Nephron progenitor cell (in vitro differentiated cells): ENCODE results near the gene HK2.

Experiments used
- DNase-seq: peaks from one replicate; pipeline ENCODE4 v3.0.0; 2021
- H3K27ac Mint-ChIP-seq: 2 replicates; pipeline ENCODE4 v1.8.0; 2021; ENCODE audit warnings: mild to moderate bottlenecking, moderate library complexity, mixed read lengths
- H3K27me3 Mint-ChIP-seq: 2 replicates; pipeline ENCODE4 v1.8.0; 2021; ENCODE audit warnings: mild to moderate bottlenecking, low read depth, mixed read lengths; ENCODE audit not compliant: poor library complexity
- H3K36me3 Mint-ChIP-seq: 2 replicates; pipeline ENCODE4 v1.8.0; 2021; ENCODE audit warnings: low read depth, mixed read lengths
- H3K4me1 Mint-ChIP-seq: 2 replicates; pipeline ENCODE4 v1.8.0; 2021; ENCODE audit warnings: mixed read lengths
- H3K4me3 Mint-ChIP-seq: 2 replicates; pipeline ENCODE4 v1.8.0; 2021; ENCODE audit warnings: mild to moderate bottlenecking, moderate library complexity, mixed read lengths
- H3K9me3 Mint-ChIP-seq: 2 replicates; pipeline ENCODE4 v1.8.0; 2021; ENCODE audit warnings: mild to moderate bottlenecking, moderate library complexity, mixed read lengths
- TF ChIP-seq, protein P1 (sequence below): fragments of 200-600 bp; sonication (generic); IDR thresholded peaks from 2 replicates; pipeline ENCODE4 v1.5.0; 2021; ENCODE audit warnings: antibody characterized with exemption

Gene HK2

DNA sequence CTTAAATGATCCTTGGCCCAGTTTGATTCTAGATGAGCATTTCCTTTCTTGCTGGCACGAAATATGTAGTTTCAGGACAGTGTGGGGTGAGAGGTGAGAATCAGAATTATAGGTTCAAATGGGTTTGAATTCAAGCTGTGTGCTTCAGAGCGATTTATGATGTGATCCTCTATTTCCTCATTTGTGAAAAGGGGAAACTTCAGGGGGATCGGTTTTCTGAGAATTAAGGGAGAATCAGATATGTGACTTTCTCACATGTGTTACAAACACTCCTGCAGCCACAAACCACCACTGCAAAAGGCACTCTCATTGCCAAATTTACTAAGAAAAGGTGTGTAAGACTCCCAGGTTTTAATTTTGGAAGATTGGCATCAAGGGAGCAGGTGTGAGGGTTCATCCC is 24.4 kb downstream of the HK2 start:
- no peak for DNase-seq
- TF ChIP-seq, protein P1, sequence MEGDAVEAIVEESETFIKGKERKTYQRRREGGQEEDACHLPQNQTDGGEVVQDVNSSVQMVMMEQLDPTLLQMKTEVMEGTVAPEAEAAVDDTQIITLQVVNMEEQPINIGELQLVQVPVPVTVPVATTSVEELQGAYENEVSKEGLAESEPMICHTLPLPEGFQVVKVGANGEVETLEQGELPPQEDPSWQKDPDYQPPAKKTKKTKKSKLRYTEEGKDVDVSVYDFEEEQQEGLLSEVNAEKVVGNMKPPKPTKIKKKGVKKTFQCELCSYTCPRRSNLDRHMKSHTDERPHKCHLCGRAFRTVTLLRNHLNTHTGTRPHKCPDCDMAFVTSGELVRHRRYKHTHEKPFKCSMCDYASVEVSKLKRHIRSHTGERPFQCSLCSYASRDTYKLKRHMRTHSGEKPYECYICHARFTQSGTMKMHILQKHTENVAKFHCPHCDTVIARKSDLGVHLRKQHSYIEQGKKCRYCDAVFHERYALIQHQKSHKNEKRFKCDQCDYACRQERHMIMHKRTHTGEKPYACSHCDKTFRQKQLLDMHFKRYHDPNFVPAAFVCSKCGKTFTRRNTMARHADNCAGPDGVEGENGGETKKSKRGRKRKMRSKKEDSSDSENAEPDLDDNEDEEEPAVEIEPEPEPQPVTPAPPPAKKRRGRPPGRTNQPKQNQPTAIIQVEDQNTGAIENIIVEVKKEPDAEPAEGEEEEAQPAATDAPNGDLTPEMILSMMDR = no peak
- Mint-ChIP-seq H3K4me1 (peaks cover 17% of the 10 kb centered on the region), H3K9me3 (no peaks in the 10 kb centered on the region), H3K27ac (peak overlapping the region; percentile 13), H3K4me3 (no peak overlapping the region), H3K36me3 (peaks cover 54% of the 10 kb centered on the region), H3K27me3 (no peaks in the 10 kb centered on the region)

DNA sequence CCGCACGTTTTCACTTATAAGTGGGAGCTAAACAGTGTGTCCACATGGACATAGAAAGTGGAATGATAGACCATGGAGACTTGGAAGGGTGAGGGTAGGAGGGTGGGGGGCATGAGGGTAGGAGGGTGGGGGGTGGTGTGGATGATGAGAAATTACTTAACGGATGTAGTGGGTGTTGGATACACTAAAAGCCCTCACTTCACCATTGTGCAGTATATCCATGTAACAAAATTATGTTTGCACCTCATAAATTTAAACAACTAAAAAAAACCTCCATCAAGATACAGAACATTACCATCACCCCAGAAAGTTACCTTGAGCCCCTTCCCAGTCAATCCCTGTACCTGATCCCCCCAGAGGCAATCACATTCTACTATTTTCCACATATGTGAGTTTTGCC is 26.2 kb downstream of the HK2 start:
- no peak for DNase-seq
- no peaks in the 10 kb centered on the region for H3K27me3 Mint-ChIP-seq
- no peak overlapping the region for H3K27ac Mint-ChIP-seq
- peaks cover 43% of the 10 kb centered on the region for H3K36me3 Mint-ChIP-seq
- peaks cover 17% of the 10 kb centered on the region for H3K4me1 Mint-ChIP-seq
- H3K9me3 Mint-ChIP-seq = no peaks in the 10 kb centered on the region
- TF ChIP-seq, protein P1 = no peak
- no peak overlapping the region for H3K4me3 Mint-ChIP-seq

DNA sequence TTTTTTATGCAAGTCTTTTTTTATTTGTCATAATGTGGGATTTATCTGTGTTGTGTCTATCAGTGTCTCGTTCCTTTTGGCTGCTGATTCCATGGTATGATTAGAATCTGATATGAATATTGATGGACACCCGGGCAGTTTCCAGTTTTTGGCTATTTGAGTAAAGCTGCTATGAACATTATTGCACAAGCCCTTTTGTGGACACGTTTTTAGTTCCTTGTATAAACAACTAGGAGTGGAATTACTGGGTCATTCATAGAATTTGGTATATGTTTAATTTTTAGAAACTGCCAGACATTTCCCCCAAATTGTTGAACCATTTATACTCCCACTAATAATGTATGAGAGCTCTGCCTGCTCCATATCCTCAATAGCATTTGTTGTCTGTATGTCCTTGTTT is 26.6 kb downstream of the HK2 start:
- DNase-seq = no peak
- Mint-ChIP-seq H3K27me3 (no peaks in the 10 kb centered on the region), H3K36me3 (peaks cover 40% of the 10 kb centered on the region), H3K9me3 (no peaks in the 10 kb centered on the region), H3K27ac (no peak overlapping the region), H3K4me1 (peaks cover 17% of the 10 kb centered on the region), H3K4me3 (no peak overlapping the region)
- TF ChIP-seq, protein P1 = no peak

DNA sequence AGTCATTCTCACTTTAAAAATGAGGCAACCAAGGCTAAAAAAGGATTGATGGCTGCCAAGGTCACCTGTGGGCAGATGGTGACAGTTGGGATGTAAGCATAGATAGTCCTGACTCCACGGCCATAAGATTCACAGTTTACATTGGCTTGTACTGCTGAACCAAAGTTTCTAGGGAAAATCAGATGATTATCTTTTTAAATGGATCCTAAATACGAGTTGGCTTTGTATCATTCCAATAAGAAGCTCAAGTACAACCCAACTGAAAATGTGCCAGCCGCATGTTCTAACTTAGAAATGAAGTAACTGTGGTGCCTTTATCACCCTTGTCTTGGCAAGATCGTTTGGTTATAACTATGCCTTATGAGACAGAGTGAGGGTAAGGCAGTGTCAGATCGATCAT is 27.6 kb downstream of the HK2 start:
- H3K9me3 Mint-ChIP-seq = no peaks in the 10 kb centered on the region
- peaks cover 27% of the 10 kb centered on the region for H3K4me1 Mint-ChIP-seq
- H3K4me3 Mint-ChIP-seq = no peak overlapping the region
- peaks cover 40% of the 10 kb centered on the region for H3K36me3 Mint-ChIP-seq
- TF ChIP-seq, protein P1 = no peak
- H3K27me3 Mint-ChIP-seq = peaks cover 4% of the 10 kb centered on the region
- no peak overlapping the region for H3K27ac Mint-ChIP-seq
- DNase-seq = no peak

DNA sequence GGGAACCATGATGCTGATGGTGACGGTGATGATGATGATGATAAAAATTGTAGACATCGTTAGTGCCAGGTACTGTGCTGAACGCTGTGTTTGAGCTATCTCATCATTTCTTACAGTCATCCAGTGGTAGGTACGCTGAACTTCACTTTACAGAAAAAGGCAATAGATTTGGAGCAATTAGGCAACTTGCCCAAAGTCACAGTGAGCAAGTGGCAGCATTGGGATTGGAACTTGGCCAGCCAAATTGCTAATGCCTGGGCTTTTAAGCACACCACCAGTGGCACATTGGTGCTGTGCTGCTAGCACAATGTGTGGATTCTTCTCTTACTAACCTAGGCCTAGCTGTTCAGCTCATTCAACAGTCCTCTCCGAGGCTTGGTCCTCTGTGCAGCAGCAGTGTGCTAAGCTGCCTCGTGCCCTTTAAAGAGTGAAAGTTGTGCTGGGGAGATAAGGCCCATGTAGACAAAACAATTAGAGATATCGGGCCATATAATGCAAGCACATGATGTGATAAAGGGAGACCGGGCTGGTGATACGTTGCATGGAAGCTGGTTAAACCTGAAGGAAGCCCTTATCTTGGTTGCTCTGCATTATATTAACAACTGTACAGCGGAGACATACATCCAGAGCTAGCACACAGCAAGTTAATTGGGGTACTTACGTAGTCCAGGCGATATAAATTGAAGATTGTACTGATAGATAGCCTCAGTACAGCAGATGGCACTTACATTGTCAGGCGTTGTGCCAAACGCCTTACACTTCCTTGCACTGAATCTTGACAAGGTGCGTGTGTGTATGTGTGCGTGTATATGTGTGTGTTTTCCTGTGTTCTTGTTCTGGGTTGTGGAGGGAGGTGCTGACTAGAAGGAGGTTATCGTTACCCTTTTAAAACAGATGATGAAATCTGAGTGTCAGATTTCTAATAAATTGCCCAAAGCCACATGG is 28.4 kb downstream of the HK2 start:
- Mint-ChIP-seq H3K4me1 (peaks cover 35% of the 10 kb centered on the region), H3K27me3 (peaks cover 4% of the 10 kb centered on the region), H3K9me3 (no peaks in the 10 kb centered on the region), H3K27ac (no peak overlapping the region), H3K36me3 (peaks cover 44% of the 10 kb centered on the region), H3K4me3 (no peak overlapping the region)
- TF ChIP-seq, protein P1 = no peak
- no peak for DNase-seq

DNA sequence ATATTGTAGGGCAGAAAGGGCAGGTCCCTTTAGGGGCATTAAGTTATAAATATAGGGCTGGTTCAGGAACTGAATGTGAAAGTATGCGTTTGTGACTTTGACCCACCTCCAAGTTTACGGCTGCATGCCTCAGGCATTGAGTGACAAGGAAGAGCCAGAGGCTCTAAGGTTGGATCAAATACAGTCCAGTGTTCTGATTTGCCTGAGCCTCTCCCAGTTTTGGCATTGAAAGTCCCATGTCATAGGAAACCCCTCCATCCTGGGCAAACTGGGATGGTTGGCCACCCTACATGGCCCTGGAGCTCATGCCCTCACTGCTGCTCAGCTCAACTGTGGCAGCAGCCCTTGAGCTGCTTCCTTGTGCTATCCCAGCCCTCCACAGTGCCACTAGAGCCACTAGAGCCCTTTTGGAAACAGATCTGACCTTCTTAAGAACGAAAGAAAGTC is 29.9 kb downstream of the HK2 start:
- TF ChIP-seq, protein P1 = no peak
- peaks cover 42% of the 10 kb centered on the region for H3K4me1 Mint-ChIP-seq

More for the DNA sequence above, 29.9 kb downstream of the HK2 start:
- Mint-ChIP-seq H3K4me3 (no peak overlapping the region), H3K36me3 (peaks cover 55% of the 10 kb centered on the region), H3K27ac (no peak overlapping the region), H3K27me3 (peaks cover 4% of the 10 kb centered on the region), H3K9me3 (no peaks in the 10 kb centered on the region)
- DNase-seq = no peak
